PC-9 (cell line): ENCODE data around the gene EYS.

ENCODE experiments used
- CTCF ChIP-seq: fragments of 200-600 bp; sonication (generic); conservative IDR thresholded peaks from 2 replicates; pipeline ENCODE4 v1.6.1; 2017; ENCODE audit warnings: mixed run types, antibody characterized with exemption, mild to moderate bottlenecking, moderate library complexity
- EZH2 ChIP-seq: fragments of 200-600 bp; sonication (generic); IDR thresholded peaks from 2 replicates; pipeline ENCODE4 v1.8.0; 2017; ENCODE audit warnings: antibody characterized with exemption, low read depth

- TF ChIP-seq EZH2: no peak
- no peak for TF ChIP-seq CTCF
These were observed 615.5 kb downstream of the EYS start for GRCh38 chr6:65091561-65091960.
